HL-60/S4 treated with phorbol 12-myristate 13-acetate at 8.2 ng/mL for 4 days and 3 days (cell line): ENCODE measurements around the gene ATP2C1.

Experiments
- in situ Hi-C: fragments of 300-500 bp; cut with MboI; formaldehyde crosslinking; loops from 2 replicates; pipeline ENCODE4 v1.15.0; 2022; ENCODE audit warnings: low sequenced_read_pairs

The ATP2C1 gene

DNA sequence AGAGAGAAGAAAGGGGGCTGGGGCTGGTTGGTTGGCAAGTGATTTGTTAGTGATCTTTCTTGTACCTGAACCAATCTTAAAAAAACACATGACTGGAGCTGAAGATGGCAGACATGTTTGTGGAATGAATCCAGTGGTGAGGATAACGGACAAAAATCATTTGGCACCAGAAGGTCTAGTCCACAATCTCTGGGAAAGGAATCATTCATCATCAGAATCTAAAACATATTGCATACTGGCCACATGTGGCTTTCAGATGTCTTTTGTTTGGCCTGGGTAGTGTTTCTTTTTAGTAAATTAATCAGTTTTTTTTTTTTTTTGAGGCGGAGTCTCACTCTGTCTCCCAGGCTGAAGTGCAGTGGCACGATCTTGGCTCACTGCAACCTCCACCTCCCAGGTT, 137.8 kb downstream of the ATP2C1 start:
- in situ Hi-C loops, result loop anchor here (25.0 kb wide), 1 partner anchor 1006 kb away; the partner anchor contains the start of gene CPNE4

GRCh38 chr3:131033480-131034080, 139.7 kb downstream of the ATP2C1 start:
- in situ Hi-C loops, result loop anchor here (25.0 kb wide), 1 partner anchor 1004 kb away; the partner anchor contains the start of gene CPNE4

- in situ Hi-C loops, result loop anchor here (25.0 kb wide), 1 partner anchor 1001 kb away; the partner anchor contains the start of gene CPNE4
Observed at GRCh38 chr3:131036200-131036816, 142.4 kb downstream of the ATP2C1 start.

- in situ Hi-C loops, result loop anchor here (25.0 kb wide), 1 partner anchor 1000 kb away; the partner anchor contains the start of gene CPNE4
Observed at GRCh38 chr3:131036986-131037385, 143.1 kb downstream of the ATP2C1 start.

DNA sequence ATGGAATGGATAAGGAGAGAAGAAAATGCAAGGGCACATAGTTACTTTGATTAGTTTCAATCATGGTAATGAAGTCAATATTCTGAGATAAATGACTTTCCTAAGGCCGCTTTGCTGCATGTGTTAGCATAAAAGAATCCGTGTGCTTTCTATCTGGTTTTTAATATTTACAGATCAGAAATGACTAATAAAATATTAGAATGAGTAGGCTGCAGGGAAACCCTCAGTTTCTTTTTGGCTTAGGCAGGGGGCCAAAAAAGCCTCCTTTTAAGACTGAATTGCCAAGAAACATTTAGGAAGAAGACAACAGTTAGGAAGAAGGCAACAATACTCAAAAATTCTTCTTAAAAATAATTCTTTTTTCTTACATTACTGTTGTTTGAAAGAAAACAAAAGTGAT, 144.4 kb downstream of the ATP2C1 start:
- in situ Hi-C loops, result loop anchor here (25.0 kb wide), 1 partner anchor 999 kb away; the partner anchor contains the start of gene CPNE4

DNA sequence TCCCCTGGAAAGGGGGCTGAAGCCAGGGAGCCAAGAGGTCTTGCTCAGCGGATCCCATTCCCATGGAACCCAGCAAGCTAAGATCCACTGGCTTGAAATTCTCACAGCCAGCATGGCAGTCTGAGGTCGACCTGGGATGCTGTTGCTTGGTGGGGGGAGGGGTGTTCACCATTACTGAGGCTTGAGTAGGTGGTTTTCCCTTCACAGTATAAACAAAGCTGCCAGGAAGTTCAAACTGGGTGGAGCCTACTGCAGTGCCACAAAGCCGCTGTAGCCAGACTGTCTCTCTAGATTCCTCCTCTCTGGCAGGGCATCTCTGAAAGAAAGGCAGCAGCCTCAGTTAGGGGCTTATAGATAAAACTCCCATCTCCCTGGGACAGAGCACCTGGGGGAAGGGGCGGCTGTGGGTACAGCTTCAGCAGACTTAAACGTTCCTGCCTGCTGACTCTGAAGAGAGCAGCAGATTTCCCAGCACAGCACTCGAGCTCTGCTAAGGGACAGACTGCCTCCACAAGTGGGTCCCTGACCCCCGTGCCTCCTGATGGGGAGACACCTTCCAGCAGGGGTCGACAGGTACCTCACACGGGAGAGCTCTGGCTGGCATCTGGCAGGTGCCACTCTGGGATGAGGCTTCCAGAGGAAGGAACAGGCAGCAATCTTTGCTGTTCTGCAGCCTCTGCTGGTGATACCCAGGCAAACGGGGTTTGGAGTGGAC, 148.5 kb downstream of the ATP2C1 start:
- in situ Hi-C loops, result loop anchor here (25.0 kb wide), 1 partner anchor 995 kb away; the partner anchor contains the start of gene CPNE4

DNA sequence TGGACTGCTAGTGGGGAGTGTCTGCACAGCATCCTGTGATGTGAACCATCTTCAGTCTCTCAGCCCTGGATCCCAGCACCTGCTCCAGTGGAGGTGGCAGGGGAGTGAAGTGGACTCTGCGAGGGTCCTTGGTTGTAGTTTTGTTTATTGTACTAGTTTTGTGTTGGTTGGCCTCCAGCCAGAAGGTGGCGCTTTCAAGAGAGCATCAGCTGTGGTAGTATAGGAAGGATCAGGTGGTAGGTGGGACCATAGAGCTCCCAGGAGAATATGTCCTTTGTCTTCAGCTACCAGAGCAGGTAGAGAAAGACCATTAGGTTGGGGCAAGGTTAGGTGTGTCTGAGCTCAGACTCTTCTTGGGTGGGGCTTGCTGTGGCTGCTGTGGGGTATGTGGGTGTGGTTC, 153.7 kb downstream of the ATP2C1 start:
- in situ Hi-C loops, result loop anchor here (25.0 kb wide), 1 partner anchor 990 kb away; the partner anchor contains the start of gene CPNE4

DNA sequence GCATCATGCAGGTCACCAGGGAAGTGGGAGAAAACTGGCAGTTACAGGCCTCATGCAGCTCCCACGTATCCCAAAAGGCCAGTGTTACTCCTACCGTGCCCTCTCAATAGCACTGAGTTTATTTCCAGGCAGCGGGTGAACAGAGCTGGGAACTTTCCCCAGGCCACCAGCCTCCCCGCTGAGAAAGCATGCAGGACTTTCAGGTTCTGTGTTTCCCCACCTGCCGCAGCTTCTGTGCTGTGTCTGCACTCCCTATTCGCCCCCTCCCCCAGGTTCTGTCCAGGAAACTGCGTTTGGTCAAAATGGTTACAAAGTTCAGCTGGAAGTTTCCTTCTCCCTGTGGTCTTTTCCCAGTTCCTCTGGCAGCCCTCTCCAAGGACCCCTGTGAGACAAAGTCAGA, 154.1 kb downstream of the ATP2C1 start:
- in situ Hi-C loops, result loop anchor here (25.0 kb wide), 1 partner anchor 989 kb away; the partner anchor contains the start of gene CPNE4

GRCh38 chr3:131050001-131050400, 156.1 kb downstream of the ATP2C1 start:
- in situ Hi-C loops, result no loop called here

- in situ Hi-C loops, result no loop called here
Observed at GRCh38 chr3:131053043-131053859, 159.4 kb downstream of the ATP2C1 start.
